Measurements from ENCODE around the gene ENOX1.

Gene ENOX1

DNA sequence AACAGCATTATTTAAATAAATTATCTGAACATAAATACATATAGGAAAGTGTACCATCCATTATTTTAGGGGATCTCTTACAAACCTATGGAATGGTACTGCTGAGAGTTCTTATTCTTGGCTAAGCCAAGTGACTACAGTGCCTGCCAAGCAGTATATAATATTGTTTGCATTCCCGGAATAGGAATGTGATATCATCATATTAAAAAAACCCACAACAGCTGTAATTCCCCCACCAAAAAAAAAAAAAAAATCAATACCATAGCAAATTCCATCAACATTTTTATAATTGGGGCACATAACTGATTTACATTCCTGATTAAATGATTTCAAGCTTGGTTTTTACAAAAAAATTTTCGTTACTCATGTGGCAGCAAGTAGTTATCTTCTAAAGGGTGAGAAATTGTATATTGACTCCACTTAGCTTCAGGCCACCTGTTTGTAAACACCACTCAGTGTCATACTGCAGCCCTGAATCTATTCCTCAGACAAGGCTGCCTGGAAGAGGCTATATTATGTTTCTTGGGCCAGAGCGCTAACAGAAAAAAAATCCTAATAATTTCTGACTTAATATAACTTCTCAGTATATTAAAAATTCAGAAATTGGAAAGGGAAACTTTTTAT lies 485.3 kb downstream of the ENOX1 start:
- no peak for FAIRE-seq

DNA sequence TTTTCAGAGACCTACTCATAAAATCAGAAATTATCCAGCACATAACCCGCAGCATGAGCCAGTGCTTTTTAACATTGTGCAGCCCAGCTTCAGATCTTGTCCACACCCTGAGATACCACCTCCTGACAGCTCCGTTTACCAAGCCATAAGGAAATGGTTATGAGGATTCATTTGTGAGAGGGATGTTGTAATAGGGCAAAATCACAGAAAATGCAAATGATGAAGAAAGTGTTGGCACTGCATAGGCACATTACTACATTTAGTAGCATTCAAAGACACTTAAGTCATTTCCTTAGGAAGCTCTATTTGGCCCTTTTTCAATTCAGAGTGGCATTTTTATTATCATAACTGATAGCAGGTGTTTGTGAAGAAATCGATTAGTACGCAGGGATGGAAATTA lies 485.9 kb downstream of the ENOX1 start:
- no peak for FAIRE-seq

GRCh38 chr13:43299374-43299773 lies 487.4 kb downstream of the ENOX1 start:
- no peak for FAIRE-seq

DNA sequence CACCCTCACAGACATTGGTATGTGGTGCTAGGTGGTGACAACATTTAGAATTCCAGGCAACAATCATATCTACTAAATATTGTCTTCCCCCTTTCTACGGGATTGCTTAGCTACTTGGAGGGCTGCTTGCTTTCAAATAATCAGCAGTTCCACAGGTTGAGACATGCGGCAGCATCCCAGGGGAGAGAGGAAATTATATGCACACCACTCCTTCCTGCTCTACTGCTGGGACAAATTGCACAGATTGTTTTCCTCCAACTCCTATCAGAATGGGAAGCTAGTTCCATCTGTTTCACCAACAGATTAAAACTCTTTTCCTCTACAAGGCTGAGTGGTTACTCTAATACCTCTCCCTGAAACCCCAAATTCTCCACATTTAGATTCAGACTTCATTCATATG lies 488.0 kb downstream of the ENOX1 start:
- FAIRE-seq: no peak

DNA sequence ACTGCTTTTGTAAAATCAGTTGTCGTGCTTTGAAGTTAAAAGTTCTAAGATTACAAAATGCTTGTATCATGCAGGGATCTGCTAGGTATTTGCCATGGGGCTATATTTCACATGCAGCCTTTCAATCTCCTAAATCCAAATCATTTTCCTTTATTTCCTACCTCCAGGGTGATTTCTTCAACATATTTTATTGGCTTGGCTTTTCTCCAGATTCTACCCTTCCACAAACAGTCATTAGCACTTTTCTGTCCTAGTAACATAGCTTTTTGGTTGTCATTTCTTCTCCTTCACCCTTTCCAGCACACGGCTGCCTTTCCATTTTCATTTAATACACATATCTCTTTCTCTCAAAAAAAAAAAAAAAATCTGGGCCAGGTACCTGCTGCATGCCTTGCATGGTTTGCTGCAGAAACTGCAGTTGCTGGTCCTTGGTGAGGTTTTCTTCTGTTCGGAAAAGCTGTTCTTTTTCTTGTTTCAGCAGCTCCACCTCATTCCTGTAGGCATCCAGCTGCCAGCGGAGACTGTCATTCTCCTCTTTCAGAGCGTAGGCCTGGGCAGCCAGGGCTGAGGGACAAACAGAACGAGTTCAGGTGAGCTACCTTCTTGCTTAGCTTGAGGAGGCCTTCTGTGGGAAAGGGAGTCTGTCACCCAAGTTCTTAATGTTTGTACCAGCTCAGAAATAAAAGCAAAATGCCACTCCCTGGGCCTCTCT lies 488.6 kb downstream of the ENOX1 start:
- FAIRE-seq: no peak

DNA sequence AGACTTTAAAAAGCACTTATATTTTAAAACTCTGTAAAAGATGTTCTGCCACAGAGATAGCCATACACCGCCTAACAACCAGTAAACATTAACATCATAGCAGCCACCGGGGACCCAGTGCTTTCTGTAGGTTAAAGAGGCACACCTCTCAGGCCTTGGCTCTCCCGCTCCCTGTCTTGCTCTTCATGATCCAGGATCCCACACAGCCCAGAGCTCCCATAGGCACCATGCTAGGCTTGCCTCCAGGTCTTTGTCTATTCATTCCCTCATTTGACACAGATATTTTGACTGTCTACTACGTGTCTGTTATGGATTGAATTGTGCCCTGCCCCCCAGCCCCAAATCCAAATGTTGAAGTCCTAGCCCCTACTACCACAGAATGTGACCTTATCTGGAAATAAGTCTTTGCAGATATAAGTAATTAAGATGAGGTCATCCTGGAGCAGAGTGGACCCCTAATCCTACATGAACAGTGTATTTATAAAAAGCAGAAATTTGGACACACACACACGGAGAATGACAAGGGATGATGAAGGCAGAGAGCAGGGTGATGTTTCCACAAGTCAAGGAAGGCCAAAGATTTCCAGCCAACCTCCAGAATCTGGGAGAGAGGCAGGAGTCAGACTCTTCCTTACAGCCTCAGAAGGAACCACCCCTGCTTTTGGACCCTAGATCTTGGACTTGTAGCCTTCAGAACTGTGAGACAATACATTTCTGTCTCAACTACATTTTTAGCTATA lies 490.8 kb downstream of the ENOX1 start:
- FAIRE-seq: no peak

GRCh38 chr13:43295321-43295720 lies 491.5 kb downstream of the ENOX1 start:
- no peak for FAIRE-seq

GRCh38 chr13:43294412-43294811 lies 492.4 kb downstream of the ENOX1 start:
- FAIRE-seq: no peak

- no peak for FAIRE-seq
These were observed 492.8 kb downstream of the ENOX1 start for GRCh38 chr13:43293986-43294385.

DNA sequence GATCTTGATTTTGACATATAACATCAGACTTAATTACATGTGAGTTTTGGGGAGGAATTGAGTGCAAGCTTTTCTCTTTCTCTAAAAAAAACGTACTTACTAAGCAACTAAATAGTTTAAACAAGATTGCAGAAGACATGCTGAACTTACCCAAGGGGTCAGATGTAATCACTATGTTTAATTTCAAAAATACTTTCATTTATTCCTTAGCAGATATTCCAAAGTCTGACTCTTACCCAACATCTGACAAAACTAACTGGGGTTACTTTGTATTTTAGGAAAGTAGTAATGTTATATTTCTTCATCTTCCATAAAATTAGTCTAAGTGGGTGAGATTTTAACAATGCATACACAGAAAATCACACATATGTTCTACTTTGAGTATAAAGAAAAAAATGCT lies 493.2 kb downstream of the ENOX1 start:
- no peak for FAIRE-seq

- FAIRE-seq: no peak
These were observed 493.8 kb downstream of the ENOX1 start for GRCh38 chr13:43293008-43293407.

DNA sequence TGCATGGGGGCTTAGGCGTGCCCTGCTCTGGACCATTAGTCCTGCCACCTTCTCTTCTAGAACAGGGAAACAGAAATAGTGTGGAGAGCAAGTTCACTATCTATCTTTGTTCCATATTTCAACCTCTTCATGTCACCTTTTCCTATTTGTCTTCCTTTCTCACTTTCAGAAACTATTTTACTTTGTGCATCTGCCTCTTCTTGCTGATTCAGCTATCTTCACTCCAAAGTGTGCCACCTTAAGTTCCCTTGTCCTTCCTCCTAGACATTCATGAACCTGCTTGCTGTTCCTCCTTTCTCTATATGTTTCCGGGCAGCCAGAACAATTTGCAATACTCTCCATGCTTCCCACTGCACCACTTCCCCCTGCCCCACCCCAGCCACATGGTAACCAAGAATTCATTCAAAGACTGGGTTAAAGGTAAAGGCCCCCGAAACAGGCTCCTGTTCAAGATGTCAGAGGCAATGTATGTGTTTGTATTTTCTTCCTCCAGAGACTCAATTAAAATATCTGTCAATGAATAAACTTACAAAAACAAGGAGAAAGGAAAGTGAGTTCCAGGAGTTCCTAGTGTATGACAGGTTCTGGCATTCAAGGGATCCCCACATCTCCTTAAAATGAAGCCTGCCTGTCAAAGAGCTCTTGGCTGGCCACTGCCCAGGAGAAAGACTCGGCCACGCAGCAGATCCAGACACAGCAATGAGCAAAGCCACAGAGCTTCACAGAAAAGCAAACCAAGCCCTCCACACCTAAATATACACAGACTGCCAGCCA lies 495.3 kb downstream of the ENOX1 start:
- no peak for FAIRE-seq

- FAIRE-seq: peak; percentile 85
These were observed 497.1 kb downstream of the ENOX1 start for GRCh38 chr13:43289470-43290255.

DNA sequence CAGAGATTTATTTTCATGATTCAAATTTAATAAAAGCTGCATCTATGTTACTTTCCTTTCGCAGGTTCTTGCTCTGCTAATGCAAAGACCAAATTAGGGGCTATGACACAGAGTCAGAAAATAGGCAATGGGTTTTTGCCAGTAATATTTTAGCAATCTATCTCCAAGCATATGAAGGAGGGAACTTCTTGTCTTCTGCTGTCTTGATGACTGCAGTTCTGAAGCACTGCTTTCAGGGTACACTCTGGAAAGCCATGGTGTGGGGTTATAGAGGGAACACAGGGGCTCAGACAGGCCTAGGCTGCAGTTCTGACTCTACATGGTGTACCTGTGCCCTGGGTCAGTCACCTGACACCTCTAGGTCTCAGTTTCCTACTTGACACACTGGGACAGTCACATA lies 500.0 kb downstream of the ENOX1 start:
- no peak for FAIRE-seq

DNA sequence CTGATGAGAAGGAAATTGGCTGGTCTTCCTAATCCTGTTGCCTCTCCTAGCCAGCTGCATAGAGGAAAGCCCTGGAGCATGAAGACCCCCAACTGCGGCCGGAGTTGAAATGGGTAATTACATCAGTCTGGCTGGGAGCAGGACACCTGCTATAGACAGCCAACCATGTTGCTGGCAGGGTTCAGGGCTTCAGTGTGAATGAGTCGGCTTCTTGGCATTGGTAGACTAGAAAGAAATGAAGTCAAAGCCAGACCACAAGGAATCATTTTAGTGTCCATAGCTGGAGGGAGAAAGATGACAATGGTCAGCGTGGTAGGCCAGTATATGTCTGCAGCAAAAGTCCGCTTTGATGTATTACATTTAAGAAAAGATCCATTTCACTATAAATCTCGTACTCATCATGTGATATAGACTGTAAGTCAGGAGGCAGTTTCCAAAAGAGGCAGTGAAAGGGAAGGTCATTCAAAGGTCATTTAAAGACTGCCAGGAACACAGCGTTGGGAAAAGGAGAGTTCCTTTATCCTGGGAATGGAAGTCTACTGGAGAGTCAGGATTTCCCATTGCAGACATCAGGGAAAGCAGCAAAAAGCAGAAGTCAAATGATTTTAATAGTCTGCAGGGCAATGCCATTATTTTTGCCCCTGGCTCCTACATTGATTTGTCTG lies 500.7 kb downstream of the ENOX1 start:
- FAIRE-seq: no peak

GRCh38 chr13:43284162-43284561 lies 502.6 kb downstream of the ENOX1 start:
- no peak for FAIRE-seq

DNA sequence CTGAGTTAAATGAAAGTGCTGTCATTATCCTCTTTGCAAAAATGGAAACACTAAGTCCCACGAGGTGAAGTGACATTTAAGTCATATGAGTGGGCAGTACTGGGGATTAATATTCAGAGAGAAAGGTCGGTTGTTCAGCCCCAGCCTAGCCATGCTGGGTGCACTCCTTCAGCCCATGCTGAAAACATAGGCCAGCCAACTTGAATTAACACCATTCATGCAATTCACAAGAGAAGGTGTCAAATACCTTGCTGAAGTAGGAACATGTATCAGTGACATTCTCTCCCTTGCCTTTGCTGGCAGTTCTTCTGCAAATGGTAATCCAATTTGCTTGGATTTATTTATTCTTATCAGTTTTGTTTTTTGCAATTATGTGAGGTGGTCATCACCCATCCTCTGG lies 507.1 kb downstream of the ENOX1 start:
- FAIRE-seq: no peak

DNA sequence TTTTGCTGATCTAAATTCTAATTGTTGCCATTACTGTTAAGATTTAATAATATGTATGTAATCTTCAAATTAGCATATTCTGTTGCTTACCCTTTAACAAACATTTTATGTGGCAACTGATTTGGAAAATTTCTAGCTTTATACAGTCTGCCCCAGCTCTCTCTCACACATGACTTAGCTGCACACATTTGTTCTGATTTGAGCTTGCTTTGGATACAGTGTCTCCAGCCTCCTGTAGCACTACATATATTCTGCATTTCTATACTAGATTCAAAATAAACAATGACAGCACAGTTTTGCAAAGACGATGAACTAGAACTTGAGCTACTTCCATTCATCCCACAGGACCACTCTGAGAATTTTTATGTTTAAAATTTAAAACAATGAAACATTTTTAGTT lies 508.6 kb downstream of the ENOX1 start:
- no peak for FAIRE-seq

GRCh38 chr13:43277142-43277541 lies 509.6 kb downstream of the ENOX1 start:
- no peak for FAIRE-seq

DNA sequence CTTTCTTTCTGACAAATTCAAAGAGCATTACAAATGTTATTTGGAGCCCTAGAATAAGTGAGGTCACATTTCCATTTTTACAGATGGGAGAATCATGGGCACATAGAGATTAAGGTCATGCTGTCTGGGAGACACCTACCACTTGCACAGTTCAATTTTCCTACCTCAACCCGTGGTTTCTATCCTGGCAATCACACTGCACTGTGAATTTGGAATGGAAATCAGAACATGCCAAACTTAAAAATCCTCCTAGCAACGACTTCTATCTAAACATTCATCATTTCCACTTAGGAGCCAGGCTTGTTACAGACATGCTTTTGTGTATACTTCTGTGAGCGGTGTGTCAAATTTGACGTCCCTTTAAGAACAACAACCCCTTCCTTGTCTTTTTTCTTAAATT lies 511.9 kb downstream of the ENOX1 start:
- peak; percentile 82 for FAIRE-seq

- no peak for FAIRE-seq
These were observed 513.4 kb downstream of the ENOX1 start for GRCh38 chr13:43273362-43273761.

GRCh38 chr13:43272851-43273250 lies 513.9 kb downstream of the ENOX1 start:
- no peak for FAIRE-seq
